Fibroblast of lung (primary cell): Measurements from ENCODE around the gene SMARCA2. TPM values are rescaled to one million over a fixed set of nuclear protein-coding genes. Genes with fewer than 3 reads are reported as not detected.
A peak's percentile ranks its signal among the peaks of the same experiment; 100 is the strongest.

Source experiments
- DNase-seq, 2 donors: peaks; one replicate each; pipeline versions ENCODE4 v3.0.0 to v3.0.0-alpha.2; 2010; ENCODE audit warnings: low read depth in 2 of 2
- H2AFZ ChIP-seq: 2 replicates; pipeline ENCODE4 v1.5.1; 2012; ENCODE audit warnings: low read length, control low read depth, inconsistent platforms
- H3K27ac ChIP-seq: 2 replicates; pipeline ENCODE4 v1.5.1; 2011; ENCODE audit warnings: low read length, control low read depth; ENCODE audit not compliant: insufficient read depth
- H3K27me3 ChIP-seq: 2 replicates; pipeline ENCODE4 v1.5.1; 2011; ENCODE audit warnings: mild to moderate bottlenecking, low read length; ENCODE audit not compliant: control insufficient read depth, insufficient read depth
- H3K36me3 ChIP-seq: 2 replicates; pipeline ENCODE4 v1.5.1; 2011; ENCODE audit warnings: low read length; ENCODE audit not compliant: control insufficient read depth, insufficient read depth
- H3K4me1 ChIP-seq: 2 replicates; pipeline ENCODE4 v1.5.1; 2011; ENCODE audit warnings: low read length; ENCODE audit not compliant: control insufficient read depth, insufficient read depth; ENCODE audit errors: extremely low read depth
- H3K4me2 ChIP-seq: 2 replicates; pipeline ENCODE4 v1.5.1; 2011; ENCODE audit warnings: low read length, control low read depth; ENCODE audit not compliant: insufficient read depth; ENCODE audit errors: extremely low read depth
- H3K4me3 ChIP-seq, 4 experiments: fragments of 200-600 bp in 1 of 4; sonication (generic) in 1 of 4; replicated peaks in 1 of 4; 2 replicates each; pipeline ENCODE4 v1.5.1; 2011 to 2016; ENCODE audit warnings: low read length in 4 of 4, low read depth in 3 of 4, mild to moderate bottlenecking in 3 of 4, control low read depth in 2 of 4, inconsistent platforms in 1 of 4, mixed read lengths in 1 of 4; ENCODE audit not compliant: insufficient read depth in 1 of 4; ENCODE audit errors: control extremely low read depth in 1 of 4
- H3K79me2 ChIP-seq: 2 replicates; pipeline ENCODE4 v1.5.1; 2012; ENCODE audit warnings: mild to moderate bottlenecking, low read length, inconsistent platforms; ENCODE audit not compliant: control insufficient read depth, insufficient read depth
- H3K9ac ChIP-seq: 2 replicates; pipeline ENCODE4 v1.5.1; 2011; ENCODE audit warnings: mild to moderate bottlenecking, low read length, control low read depth; ENCODE audit not compliant: insufficient read depth
- H3K9me3 ChIP-seq: 2 replicates; pipeline ENCODE4 v1.5.1; 2012; ENCODE audit warnings: low read depth, low read length; ENCODE audit not compliant: control insufficient read depth, insufficient read depth
- H4K20me1 ChIP-seq: 2 replicates; pipeline ENCODE4 v1.5.1; 2011; ENCODE audit warnings: low read length; ENCODE audit not compliant: control insufficient read depth, insufficient read depth; ENCODE audit errors: extremely low read depth
- EZH2 ChIP-seq: IDR thresholded peaks from 2 replicates; pipeline ENCODE4 v1.5.1; 2012; ENCODE audit warnings: low read length, control low read depth, mild to moderate bottlenecking; ENCODE audit errors: missing control alignments
- polyA plus RNA-seq, 2 donors: library from polyadenylated mRNA; depleted of rRNA in 1 of 2; stranded (reverse) in 1 of 2; unstranded in 1 of 2; fragments of >200 nt; gene quantifications; 2 replicates each; pipeline ENCODE4 v1.2.1, GENCODE V29; 2011 to 2012; ENCODE audit warnings: missing spikeins in 1 of 2
- total RNA-seq: library from RNA; depleted of rRNA; stranded (reverse); fragments of >200 nt; gene quantifications from 2 replicates; pipeline ENCODE4 v1.2.1, GENCODE V29; 2014
- TF ChIP-seq, protein P1 (sequence below), 2 donors: IDR thresholded peaks in 1 of 2; conservative IDR thresholded peaks in 1 of 2; 1 replicate in 1 of 2; 2 replicates in 1 of 2; pipeline ENCODE4 v1.5.1; 2011 to 2012; ENCODE audit warnings: low read length in 2 of 2, control low read depth in 1 of 2, inconsistent platforms in 1 of 2, low read depth in 1 of 2, mild to moderate bottlenecking in 1 of 2

SMARCA2 gene
- total and polyA plus RNA-seq, 2 donors (not counting 1 experiment from before 2014, with no cell fraction given), result 36.8 to 62.3 TPM

DNA sequence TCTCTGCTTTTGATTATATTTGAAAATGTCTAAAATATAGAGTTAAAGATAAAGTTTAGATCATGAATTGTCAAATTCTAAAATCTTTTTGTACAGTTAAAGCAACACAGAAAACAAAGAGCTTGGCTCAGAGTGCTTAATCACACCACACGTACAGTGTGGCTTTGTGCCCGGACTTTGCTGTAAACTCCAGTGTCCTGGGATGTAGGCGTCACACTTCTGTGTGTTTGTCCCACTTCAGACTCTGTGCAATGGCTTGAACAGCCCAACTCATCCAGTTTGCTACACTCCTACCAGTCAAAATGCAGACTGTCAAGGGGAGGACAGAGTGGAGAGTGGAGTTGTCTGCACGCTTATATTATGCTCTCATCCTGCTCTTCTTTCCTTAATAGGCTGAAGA lies 45.3 kb downstream of the SMARCA2 start:
- Histone ChIP-seq H3K27me3 (no peaks in the 10 kb centered on the region), H3K79me2 (no peaks in the 10 kb centered on the region), H3K4me1 (no peaks in the 10 kb centered on the region), H3K27ac (no peak overlapping the region), H3K36me3 (peaks cover 4% of the 10 kb centered on the region), H4K20me1 (no peaks in the 10 kb centered on the region), H3K9me3 (no peaks in the 10 kb centered on the region), H3K4me2 (no peak overlapping the region), H3K4me3 (no peak overlapping the region), H2AFZ (no peak overlapping the region), H3K9ac (no peak overlapping the region)
- TF ChIP-seq, protein P1, sequence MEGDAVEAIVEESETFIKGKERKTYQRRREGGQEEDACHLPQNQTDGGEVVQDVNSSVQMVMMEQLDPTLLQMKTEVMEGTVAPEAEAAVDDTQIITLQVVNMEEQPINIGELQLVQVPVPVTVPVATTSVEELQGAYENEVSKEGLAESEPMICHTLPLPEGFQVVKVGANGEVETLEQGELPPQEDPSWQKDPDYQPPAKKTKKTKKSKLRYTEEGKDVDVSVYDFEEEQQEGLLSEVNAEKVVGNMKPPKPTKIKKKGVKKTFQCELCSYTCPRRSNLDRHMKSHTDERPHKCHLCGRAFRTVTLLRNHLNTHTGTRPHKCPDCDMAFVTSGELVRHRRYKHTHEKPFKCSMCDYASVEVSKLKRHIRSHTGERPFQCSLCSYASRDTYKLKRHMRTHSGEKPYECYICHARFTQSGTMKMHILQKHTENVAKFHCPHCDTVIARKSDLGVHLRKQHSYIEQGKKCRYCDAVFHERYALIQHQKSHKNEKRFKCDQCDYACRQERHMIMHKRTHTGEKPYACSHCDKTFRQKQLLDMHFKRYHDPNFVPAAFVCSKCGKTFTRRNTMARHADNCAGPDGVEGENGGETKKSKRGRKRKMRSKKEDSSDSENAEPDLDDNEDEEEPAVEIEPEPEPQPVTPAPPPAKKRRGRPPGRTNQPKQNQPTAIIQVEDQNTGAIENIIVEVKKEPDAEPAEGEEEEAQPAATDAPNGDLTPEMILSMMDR (conservative IDR thresholded peaks at IDR 0.05 in 1 of 2, IDR thresholded peaks at IDR 0.05 in 1 of 2; ENCODE audit: low read depth in 1 of 2, low read length in 2 of 2), result no peak
- TF ChIP-seq EZH2, result no peak
- peak; percentile 13 to 64 for DNase-seq

DNA sequence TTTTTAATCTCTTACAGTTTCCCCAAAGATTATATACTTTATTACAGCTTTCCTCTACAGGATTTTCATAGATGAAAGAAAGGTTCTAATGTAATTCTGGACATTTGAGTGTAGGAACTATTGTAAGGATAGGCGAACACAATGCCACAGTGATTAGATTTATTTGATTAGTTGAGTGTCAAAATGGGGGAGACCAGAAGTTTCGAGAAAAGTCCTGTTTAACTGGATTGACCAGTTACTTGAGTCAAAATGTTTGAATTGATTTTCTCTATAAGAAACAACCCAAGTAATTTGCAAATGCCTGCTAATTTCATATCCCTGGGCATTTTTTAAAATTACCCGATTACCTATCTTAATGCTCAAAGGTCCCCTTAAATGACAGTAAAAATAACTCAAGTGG lies 50.6 kb downstream of the SMARCA2 start:
- no peak overlapping the region for H3K4me3 ChIP-seq
- H3K4me1 ChIP-seq, result no peaks in the 10 kb centered on the region
- no peaks in the 10 kb centered on the region for H3K27me3 ChIP-seq
- no peak for DNase-seq
- TF ChIP-seq, protein P1 (conservative IDR thresholded peaks at IDR 0.05 in 1 of 2, IDR thresholded peaks at IDR 0.05 in 1 of 2; ENCODE audit: low read depth in 1 of 2, low read length in 2 of 2), result no peak
- no peak for TF ChIP-seq EZH2
- no peaks in the 10 kb centered on the region for H4K20me1 ChIP-seq
- no peak overlapping the region for H3K9ac ChIP-seq
- H3K4me2 ChIP-seq, result no peak overlapping the region
- no peaks in the 10 kb centered on the region for H3K79me2 ChIP-seq
- H2AFZ ChIP-seq, result no peak overlapping the region
- no peak overlapping the region for H3K27ac ChIP-seq
- H3K9me3 ChIP-seq, result no peaks in the 10 kb centered on the region
- H3K36me3 ChIP-seq, result no peaks in the 10 kb centered on the region

DNA sequence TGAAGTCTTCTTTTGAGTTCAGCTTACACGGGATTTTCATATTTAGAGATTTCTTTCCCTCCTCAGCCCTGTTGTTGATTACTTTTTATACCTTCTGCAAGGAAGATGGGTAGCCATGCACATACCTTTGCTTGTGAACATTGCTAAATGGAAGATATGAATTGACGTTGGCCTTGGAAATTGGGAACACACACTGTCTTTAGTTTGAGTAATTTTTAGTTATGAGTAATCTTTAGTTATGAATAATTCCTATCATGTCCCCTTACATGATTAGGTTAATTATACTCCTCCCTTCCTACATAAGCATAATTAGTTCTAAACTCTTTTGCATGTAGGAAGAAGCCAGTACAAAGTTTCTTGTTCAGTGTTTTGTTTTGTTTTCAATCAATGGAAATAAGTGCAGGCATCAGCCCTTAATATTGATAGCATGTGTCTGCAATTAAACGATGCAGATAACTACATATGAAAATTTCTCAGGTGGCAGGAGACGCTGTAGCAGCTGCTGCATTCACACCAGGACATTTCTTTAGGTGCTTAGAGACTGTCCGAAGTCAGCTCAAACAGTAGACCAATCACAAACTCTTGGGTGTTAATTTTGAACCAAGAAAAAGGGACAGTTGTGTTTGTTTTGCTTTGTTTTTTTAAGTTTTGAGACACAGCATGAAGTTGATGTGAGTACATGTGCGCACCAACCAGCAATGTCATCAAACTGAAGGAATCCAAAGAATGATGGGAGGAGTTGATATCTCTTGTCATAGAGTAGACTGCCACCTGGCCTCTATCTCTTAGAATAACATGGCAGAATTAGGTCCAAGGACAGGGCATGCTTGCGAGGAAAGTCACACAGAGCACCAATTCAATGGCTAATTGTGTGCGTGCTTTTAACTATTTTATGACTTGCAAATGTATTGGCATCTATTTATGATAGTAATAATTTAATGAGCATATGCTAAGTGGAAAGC lies 51.4 kb downstream of the SMARCA2 start:
- TF ChIP-seq, protein P1 (conservative IDR thresholded peaks at IDR 0.05 in 1 of 2, IDR thresholded peaks at IDR 0.05 in 1 of 2; ENCODE audit: low read depth in 1 of 2, low read length in 2 of 2), result no peak
- no peak for TF ChIP-seq EZH2
- H4K20me1 ChIP-seq, result no peaks in the 10 kb centered on the region
- no peak overlapping the region for H3K9ac ChIP-seq
- H3K4me2 ChIP-seq, result no peak overlapping the region
- no peaks in the 10 kb centered on the region for H3K36me3 ChIP-seq
- no peak overlapping the region for H3K27ac ChIP-seq
- H3K4me1 ChIP-seq, result no peaks in the 10 kb centered on the region
- no peak overlapping the region for H2AFZ ChIP-seq
- H3K79me2 ChIP-seq, result no peaks in the 10 kb centered on the region
- H3K27me3 ChIP-seq, result no peaks in the 10 kb centered on the region
- DNase-seq, result peak; percentile 13 to 43
- no peaks in the 10 kb centered on the region for H3K9me3 ChIP-seq
- H3K4me3 ChIP-seq, result no peak overlapping the region
